ENCODE results near the gene ABHD2.

- TF ChIP-seq, protein P1, sequence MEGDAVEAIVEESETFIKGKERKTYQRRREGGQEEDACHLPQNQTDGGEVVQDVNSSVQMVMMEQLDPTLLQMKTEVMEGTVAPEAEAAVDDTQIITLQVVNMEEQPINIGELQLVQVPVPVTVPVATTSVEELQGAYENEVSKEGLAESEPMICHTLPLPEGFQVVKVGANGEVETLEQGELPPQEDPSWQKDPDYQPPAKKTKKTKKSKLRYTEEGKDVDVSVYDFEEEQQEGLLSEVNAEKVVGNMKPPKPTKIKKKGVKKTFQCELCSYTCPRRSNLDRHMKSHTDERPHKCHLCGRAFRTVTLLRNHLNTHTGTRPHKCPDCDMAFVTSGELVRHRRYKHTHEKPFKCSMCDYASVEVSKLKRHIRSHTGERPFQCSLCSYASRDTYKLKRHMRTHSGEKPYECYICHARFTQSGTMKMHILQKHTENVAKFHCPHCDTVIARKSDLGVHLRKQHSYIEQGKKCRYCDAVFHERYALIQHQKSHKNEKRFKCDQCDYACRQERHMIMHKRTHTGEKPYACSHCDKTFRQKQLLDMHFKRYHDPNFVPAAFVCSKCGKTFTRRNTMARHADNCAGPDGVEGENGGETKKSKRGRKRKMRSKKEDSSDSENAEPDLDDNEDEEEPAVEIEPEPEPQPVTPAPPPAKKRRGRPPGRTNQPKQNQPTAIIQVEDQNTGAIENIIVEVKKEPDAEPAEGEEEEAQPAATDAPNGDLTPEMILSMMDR (IDR thresholded peaks at IDR 0.05), result no peak
- no peak for TF ChIP-seq POLR2A (IDR thresholded peaks at IDR 0.05)
Measured at GRCh38 chr15:89081878-89082277, 6.4 kb upstream of the ABHD2 start.
